Activated CD4-positive, alpha-beta T cell treated with anti-CD3 and anti-CD28 coated beads, Interleukin-2, amount 50 U/mL, for 16 hours (primary cell): ENCODE measurements around the gene RAB3GAP2.
"Not testable (repeated sequence)": the region's sequence is repeated elsewhere in the genome, so short reads cannot be mapped to it uniquely, and the experiment has no call there.

Experiments used
- DNase-seq: peaks from one replicate; pipeline ENCODE4 v3.0.0-alpha.2; 2020

RAB3GAP2 gene

GRCh38 chr1:220189750-220190347 lies 82.4 kb downstream of the RAB3GAP2 start:
- DNase-seq: peak; percentile 18

GRCh38 chr1:220188538-220188937 lies 83.7 kb downstream of the RAB3GAP2 start:
- no peak for DNase-seq

GRCh38 chr1:220186752-220187151 lies 85.5 kb downstream of the RAB3GAP2 start:
- DNase-seq: no peak

- DNase-seq: no peak
These were observed 87.7 kb downstream of the RAB3GAP2 start for GRCh38 chr1:220184506-220184905.

GRCh38 chr1:220182656-220183055 lies 89.6 kb downstream of the RAB3GAP2 start:
- DNase-seq: no peak

- DNase-seq: no peak
These were observed 90.1 kb downstream of the RAB3GAP2 start for GRCh38 chr1:220182111-220182510.

- DNase-seq: no peak
These were observed 95.7 kb downstream of the RAB3GAP2 start for GRCh38 chr1:220176540-220176939.

- DNase-seq: no peak
These were observed 101.3 kb downstream of the RAB3GAP2 start for GRCh38 chr1:220170836-220171526.

GRCh38 chr1:220169887-220170286 lies 102.4 kb downstream of the RAB3GAP2 start:
- DNase-seq: not testable (repeated sequence)

- DNase-seq: no peak
These were observed 105.4 kb downstream of the RAB3GAP2 start for GRCh38 chr1:220166853-220167252.

- no peak for DNase-seq
These were observed 107.7 kb downstream of the RAB3GAP2 start for GRCh38 chr1:220164517-220164916.

- DNase-seq: no peak
These were observed 108.1 kb downstream of the RAB3GAP2 start for GRCh38 chr1:220164116-220164515.

GRCh38 chr1:220160027-220160426 lies 112.2 kb downstream of the RAB3GAP2 start:
- no peak for DNase-seq

- DNase-seq: no peak
These were observed 113.2 kb downstream of the RAB3GAP2 start for GRCh38 chr1:220159041-220159440.

GRCh38 chr1:220158530-220158929 lies 113.7 kb downstream of the RAB3GAP2 start:
- DNase-seq: not testable (repeated sequence)

- DNase-seq: no peak
These were observed 114.5 kb downstream of the RAB3GAP2 start for GRCh38 chr1:220157738-220158137.

- peak; percentile 43 for DNase-seq
These were observed 115.6 kb downstream of the RAB3GAP2 start for GRCh38 chr1:220156620-220157146.

GRCh38 chr1:220153147-220153546 lies 119.1 kb downstream of the RAB3GAP2 start:
- DNase-seq: no peak

- no peak for DNase-seq
These were observed 120.8 kb downstream of the RAB3GAP2 start for GRCh38 chr1:220151454-220151853.

GRCh38 chr1:220149742-220150141 lies 122.5 kb downstream of the RAB3GAP2 start:
- DNase-seq: no peak

GRCh38 chr1:220144051-220144450 lies 128.2 kb downstream of the RAB3GAP2 start:
- DNase-seq: no peak

- no peak for DNase-seq
These were observed 132.3 kb downstream of the RAB3GAP2 start for GRCh38 chr1:220139966-220140365.

GRCh38 chr1:220137019-220137786 lies 135.1 kb downstream of the RAB3GAP2 start:
- peak; percentile 45 for DNase-seq

GRCh38 chr1:220135755-220136154 lies 136.5 kb downstream of the RAB3GAP2 start:
- DNase-seq: no peak
